ENCODE results near the gene ADGRF4. TPM values are rescaled to one million over a fixed set of nuclear protein-coding genes. Genes with fewer than 3 reads are reported as not detected.

Gene ADGRF4
- total RNA-seq, 1 donor from 2014 or later, result 1.2 TPM

GRCh38 chr6:47651505-47651944, 46.9 kb upstream of the ADGRF4 start:
- Histone ChIP-seq H3K27me3 (ENCODE audit: insufficient read depth, low read length) (no peaks in the 10 kb centered on the region), H4K20me1 (ENCODE audit: insufficient read depth, low read length) (no peaks in the 10 kb centered on the region), H3K36me3 (ENCODE audit: insufficient read depth, low read length) (no peaks in the 10 kb centered on the region), H3K4me3 (ENCODE audit: insufficient read depth, low read depth, low read length) (peak overlapping the region; percentile 3), H2AFZ (ENCODE audit: low read depth, low read length) (peak overlapping the region; percentile 57), H3K4me2 (ENCODE audit: low read length) (peak overlapping the region; percentile 78), H3K27ac (ENCODE audit: low read depth, low read length) (peak overlapping the region; percentile 62), H3K4me1 (ENCODE audit: insufficient read depth, low read length) (peaks cover 16% of the 10 kb centered on the region), H3K79me2 (ENCODE audit: insufficient read depth, low read length) (no peaks in the 10 kb centered on the region), H3K9ac (ENCODE audit: low read length) (peak overlapping the region; percentile 43), H3K9me3 (ENCODE audit: insufficient read depth, low read depth, low read length) (no peaks in the 10 kb centered on the region)
- Mint-ChIP-seq H3K4me3 (ENCODE audit: unreplicated experiment) (no peak overlapping the region), H3K27ac (ENCODE audit: unreplicated experiment) (no peak overlapping the region), H3K36me3 (ENCODE audit: low read depth, unreplicated experiment) (no peaks in the 10 kb centered on the region), H3K4me1 (ENCODE audit: low read depth, unreplicated experiment) (peaks cover 3% of the 10 kb centered on the region), H3K27me3 (ENCODE audit: low read depth, unreplicated experiment) (no peaks in the 10 kb centered on the region), H3K9me3 (ENCODE audit: unreplicated experiment) (no peaks in the 10 kb centered on the region)
- FAIRE-seq (no peak), DNase-seq (ENCODE audit: low read depth) (peak; percentile 77)
- TF ChIP-seq EZH2 (IDR thresholded peaks at IDR 0.05; ENCODE audit: insufficient read depth, low read length) (no peak), CTCF (IDR thresholded peaks at IDR 0.05; ENCODE audit: insufficient read depth, low read depth, low read length) (no peak)

- H3K36me3 ChIP-seq (ENCODE audit: insufficient read depth, low read length), result no peaks in the 10 kb centered on the region
- no peak overlapping the region for H3K4me3 ChIP-seq (ENCODE audit: insufficient read depth, low read depth, low read length)
- Mint-ChIP-seq H3K27ac (ENCODE audit: unreplicated experiment) (no peak overlapping the region), H3K4me3 (ENCODE audit: unreplicated experiment) (no peak overlapping the region), H3K4me1 (ENCODE audit: low read depth, unreplicated experiment) (peaks cover 4% of the 10 kb centered on the region), H3K36me3 (ENCODE audit: low read depth, unreplicated experiment) (no peaks in the 10 kb centered on the region), H3K9me3 (ENCODE audit: unreplicated experiment) (no peaks in the 10 kb centered on the region), H3K27me3 (ENCODE audit: low read depth, unreplicated experiment) (no peaks in the 10 kb centered on the region)
- TF ChIP-seq CTCF (IDR thresholded peaks at IDR 0.05; ENCODE audit: insufficient read depth, low read depth, low read length), result no peak
- no peak for TF ChIP-seq EZH2 (IDR thresholded peaks at IDR 0.05; ENCODE audit: insufficient read depth, low read length)
- DNase-seq (ENCODE audit: low read depth) (no peak), FAIRE-seq (no peak)
- no peaks in the 10 kb centered on the region for H3K9me3 ChIP-seq (ENCODE audit: insufficient read depth, low read depth, low read length)
- no peaks in the 10 kb centered on the region for H4K20me1 ChIP-seq (ENCODE audit: insufficient read depth, low read length)
- peaks cover 17% of the 10 kb centered on the region for H3K4me1 ChIP-seq (ENCODE audit: insufficient read depth, low read length)
- H3K4me2 ChIP-seq (ENCODE audit: low read length), result no peak overlapping the region
- no peak overlapping the region for H3K9ac ChIP-seq (ENCODE audit: low read length)
- H3K79me2 ChIP-seq (ENCODE audit: insufficient read depth, low read length), result no peaks in the 10 kb centered on the region
- peak overlapping the region; percentile 6 for H2AFZ ChIP-seq (ENCODE audit: low read depth, low read length)
- H3K27me3 ChIP-seq (ENCODE audit: insufficient read depth, low read length), result no peaks in the 10 kb centered on the region
- H3K27ac ChIP-seq (ENCODE audit: low read depth, low read length), result no peak overlapping the region
These were observed 44.7 kb upstream of the ADGRF4 start for GRCh38 chr6:47653706-47654105.

GRCh38 chr6:47654255-47654654, 44.1 kb upstream of the ADGRF4 start:
- no peak for TF ChIP-seq EZH2 (IDR thresholded peaks at IDR 0.05; ENCODE audit: insufficient read depth, low read length)
- no peak for TF ChIP-seq CTCF (IDR thresholded peaks at IDR 0.05; ENCODE audit: insufficient read depth, low read depth, low read length)
- no peak overlapping the region for H3K27ac ChIP-seq (ENCODE audit: low read depth, low read length)
- H3K9ac ChIP-seq (ENCODE audit: low read length), result no peak overlapping the region
- H3K4me3 ChIP-seq (ENCODE audit: insufficient read depth, low read depth, low read length), result no peak overlapping the region
- no peaks in the 10 kb centered on the region for H3K9me3 ChIP-seq (ENCODE audit: insufficient read depth, low read depth, low read length)
- Mint-ChIP-seq H3K4me1 (ENCODE audit: low read depth, unreplicated experiment) (peaks cover 4% of the 10 kb centered on the region), H3K27ac (ENCODE audit: unreplicated experiment) (no peak overlapping the region), H3K36me3 (ENCODE audit: low read depth, unreplicated experiment) (no peaks in the 10 kb centered on the region), H3K4me3 (ENCODE audit: unreplicated experiment) (no peak overlapping the region), H3K27me3 (ENCODE audit: low read depth, unreplicated experiment) (no peaks in the 10 kb centered on the region), H3K9me3 (ENCODE audit: unreplicated experiment) (no peaks in the 10 kb centered on the region)
- peak overlapping the region; percentile 6 for H2AFZ ChIP-seq (ENCODE audit: low read depth, low read length)
- no peak for FAIRE-seq
- no peaks in the 10 kb centered on the region for H4K20me1 ChIP-seq (ENCODE audit: insufficient read depth, low read length)
- no peak for DNase-seq (ENCODE audit: low read depth)
- no peaks in the 10 kb centered on the region for H3K36me3 ChIP-seq (ENCODE audit: insufficient read depth, low read length)
- H3K4me1 ChIP-seq (ENCODE audit: insufficient read depth, low read length), result peaks cover 17% of the 10 kb centered on the region
- no peak overlapping the region for H3K4me2 ChIP-seq (ENCODE audit: low read length)
- H3K27me3 ChIP-seq (ENCODE audit: insufficient read depth, low read length), result no peaks in the 10 kb centered on the region
- no peaks in the 10 kb centered on the region for H3K79me2 ChIP-seq (ENCODE audit: insufficient read depth, low read length)
